Fibroblast of pulmonary artery (primary cell): ENCODE results near the gene ATG14.
A peak's percentile ranks its signal among the peaks of the same experiment; 100 is the strongest.

Source experiments
- DNase-seq: peaks from one replicate; pipeline ENCODE4 v3.0.0-alpha.2; 2010; ENCODE audit warnings: low read depth
- H3K4me3 ChIP-seq: replicated peaks from 2 replicates; pipeline ENCODE4 v1.5.1; 2011; ENCODE audit warnings: low read depth, mild to moderate bottlenecking, control low read depth, low read length, moderate library complexity
- TF ChIP-seq, protein P1 (sequence below): IDR thresholded peaks from 2 replicates; pipeline ENCODE4 v1.5.1; 2011; ENCODE audit warnings: mild to moderate bottlenecking, control low read depth, low read length, inconsistent platforms; ENCODE audit errors: missing control alignments

Gene ATG14

GRCh38 chr14:55381561-55381960, 30.1 kb downstream of the ATG14 start:
- TF ChIP-seq, protein P1, sequence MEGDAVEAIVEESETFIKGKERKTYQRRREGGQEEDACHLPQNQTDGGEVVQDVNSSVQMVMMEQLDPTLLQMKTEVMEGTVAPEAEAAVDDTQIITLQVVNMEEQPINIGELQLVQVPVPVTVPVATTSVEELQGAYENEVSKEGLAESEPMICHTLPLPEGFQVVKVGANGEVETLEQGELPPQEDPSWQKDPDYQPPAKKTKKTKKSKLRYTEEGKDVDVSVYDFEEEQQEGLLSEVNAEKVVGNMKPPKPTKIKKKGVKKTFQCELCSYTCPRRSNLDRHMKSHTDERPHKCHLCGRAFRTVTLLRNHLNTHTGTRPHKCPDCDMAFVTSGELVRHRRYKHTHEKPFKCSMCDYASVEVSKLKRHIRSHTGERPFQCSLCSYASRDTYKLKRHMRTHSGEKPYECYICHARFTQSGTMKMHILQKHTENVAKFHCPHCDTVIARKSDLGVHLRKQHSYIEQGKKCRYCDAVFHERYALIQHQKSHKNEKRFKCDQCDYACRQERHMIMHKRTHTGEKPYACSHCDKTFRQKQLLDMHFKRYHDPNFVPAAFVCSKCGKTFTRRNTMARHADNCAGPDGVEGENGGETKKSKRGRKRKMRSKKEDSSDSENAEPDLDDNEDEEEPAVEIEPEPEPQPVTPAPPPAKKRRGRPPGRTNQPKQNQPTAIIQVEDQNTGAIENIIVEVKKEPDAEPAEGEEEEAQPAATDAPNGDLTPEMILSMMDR: no peak
- DNase-seq: no peak
- H3K4me3 ChIP-seq: no peak overlapping the region

GRCh38 chr14:55381040-55381439, 30.6 kb downstream of the ATG14 start:
- H3K4me3 ChIP-seq: no peak overlapping the region
- DNase-seq: no peak
- TF ChIP-seq, protein P1: no peak

DNA sequence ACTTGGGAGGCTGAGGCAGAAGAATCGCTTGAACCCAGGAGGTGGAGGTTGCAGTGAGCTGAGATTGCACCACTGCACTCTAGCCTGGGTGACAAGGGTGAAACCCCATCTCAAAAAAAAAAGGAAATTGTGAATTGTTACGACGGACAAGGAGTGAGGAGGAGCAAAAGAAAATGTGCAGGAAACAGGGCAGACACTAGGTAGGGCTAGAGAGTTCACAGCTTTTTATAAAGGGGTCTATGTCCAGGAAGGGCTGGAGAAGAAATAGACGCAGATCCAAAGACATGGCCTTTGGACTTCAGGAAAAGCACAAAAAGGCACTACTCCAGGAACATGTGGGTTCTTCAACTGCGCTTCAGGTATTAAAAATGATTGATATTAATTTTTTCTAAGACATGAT, 34.4 kb downstream of the ATG14 start:
- no peak for DNase-seq
- TF ChIP-seq, protein P1: no peak
- no peak overlapping the region for H3K4me3 ChIP-seq

GRCh38 chr14:55374771-55375170, 36.9 kb downstream of the ATG14 start:
- no peak for DNase-seq
- TF ChIP-seq, protein P1: no peak
- H3K4me3 ChIP-seq: no peak overlapping the region

GRCh38 chr14:55373784-55374705, 37.6 kb downstream of the ATG14 start:
- DNase-seq: peak; percentile 45
- TF ChIP-seq, protein P1: no peak

DNA sequence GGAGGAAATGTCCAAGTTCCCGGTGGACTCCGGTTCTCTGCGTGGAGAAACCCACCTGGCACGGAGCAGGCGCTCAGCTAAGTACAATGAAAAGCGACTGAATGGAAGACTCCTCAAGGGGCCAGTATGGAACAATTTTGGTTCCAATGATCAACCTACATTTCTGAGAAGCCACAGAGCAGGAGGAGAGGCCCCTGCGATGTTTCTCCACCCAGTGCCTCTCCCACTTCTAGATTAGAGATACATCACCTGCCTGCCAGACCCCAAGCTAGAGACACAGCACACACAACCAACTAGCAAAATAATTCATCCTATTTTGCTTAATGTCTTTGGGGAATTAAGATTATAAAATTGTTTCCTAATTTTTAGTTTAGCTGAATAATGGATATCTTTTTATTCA, 38.8 kb downstream of the ATG14 start:
- H3K4me3 ChIP-seq: no peak overlapping the region
- TF ChIP-seq, protein P1: no peak
- DNase-seq: no peak

More at GRCh38 chr14:55373784-55374705, 37.6 kb downstream of the ATG14 start:
- no peak overlapping the region for H3K4me3 ChIP-seq
